ENCODE measurements around the gene GTF3C4. TPM values are rescaled to one million over a fixed set of nuclear protein-coding genes. Genes with fewer than 3 reads are reported as not detected.

GTF3C4 gene
- total RNA-seq, 2 donors from 2014 or later, result 28.5 to 29.3 TPM

GRCh38 chr9:132628746-132629145 lies 41.5 kb upstream of the GTF3C4 start:
- no peak for DNase-seq
- H3K27ac Mint-ChIP-seq, result no peak overlapping the region
- Histone ChIP-seq H3K27ac (ENCODE audit: low read depth, low read length) (no peak overlapping the region), H3K4me1 (ENCODE audit: control insufficient read depth, insufficient read depth, low read length) (no peaks in the 10 kb centered on the region), H3K36me3 (ENCODE audit: control insufficient read depth, insufficient read depth, low read length) (peaks cover 89% of the 10 kb centered on the region), H3K4me3 (ENCODE audit: low read length) (no peak overlapping the region), H3K27me3 (ENCODE audit: control insufficient read depth, insufficient read depth, low read length, poor library complexity, severe bottlenecking) (no peaks in the 10 kb centered on the region), H3K9ac (ENCODE audit: extremely low read depth, low read length, poor library complexity, severe bottlenecking) (no peak overlapping the region), H3K9me3 (ENCODE audit: control insufficient read depth, low read length) (no peaks in the 10 kb centered on the region)
- WGBS, 2 experiments (ENCODE audit: insufficient coverage in 1 of 2, insufficient read length in 1 of 2), result 93 to 100% methylated on average over 1 to 8 of the region's 8 CpGs
- no peak for TF ChIP-seq CTCF (conservative IDR thresholded peaks at IDR 0.05)
- H3K27me3 Mint-ChIP-seq (ENCODE audit: insufficient read depth), result no peaks in the 10 kb centered on the region
- H3K4me1 Mint-ChIP-seq, result peaks cover 40% of the 10 kb centered on the region
- no peaks in the 10 kb centered on the region for H3K9me3 Mint-ChIP-seq
- H3K4me3 Mint-ChIP-seq, result no peak overlapping the region
- H3K36me3 Mint-ChIP-seq (ENCODE audit: low read depth), result peaks cover 71% of the 10 kb centered on the region

DNA sequence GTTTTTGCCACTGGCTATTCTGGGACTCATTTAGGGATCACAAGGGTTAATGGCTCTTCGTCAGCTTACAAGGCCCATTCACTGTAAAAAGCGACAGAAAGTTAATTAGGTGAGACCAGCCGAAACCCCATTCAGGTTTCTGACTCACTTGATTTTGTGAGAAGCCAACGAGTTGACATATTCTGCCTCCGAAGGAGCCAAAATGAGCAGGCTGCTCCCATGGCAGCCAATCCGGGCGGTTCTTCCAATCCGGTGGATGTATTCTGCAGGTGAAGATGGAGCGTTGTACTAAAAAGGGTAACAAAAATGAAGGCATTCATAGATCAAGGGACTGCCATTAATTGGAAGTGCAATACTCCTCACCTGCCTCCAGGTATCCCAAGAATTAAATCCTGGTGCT lies 40.1 kb upstream of the GTF3C4 start:
- no peak for DNase-seq
- Mint-ChIP-seq H3K4me3 (no peak overlapping the region), H3K27me3 (ENCODE audit: insufficient read depth) (no peaks in the 10 kb centered on the region), H3K36me3 (ENCODE audit: low read depth) (peaks cover 71% of the 10 kb centered on the region), H3K4me1 (peaks cover 42% of the 10 kb centered on the region), H3K9me3 (no peaks in the 10 kb centered on the region), H3K27ac (no peak overlapping the region)
- H3K36me3 ChIP-seq (ENCODE audit: control insufficient read depth, insufficient read depth, low read length), result peaks cover 90% of the 10 kb centered on the region
- H3K9me3 ChIP-seq (ENCODE audit: control insufficient read depth, low read length), result no peaks in the 10 kb centered on the region
- TF ChIP-seq CTCF (conservative IDR thresholded peaks at IDR 0.05), result no peak
- H3K4me1 ChIP-seq (ENCODE audit: control insufficient read depth, insufficient read depth, low read length), result no peaks in the 10 kb centered on the region
- no peak overlapping the region for H3K9ac ChIP-seq (ENCODE audit: extremely low read depth, low read length, poor library complexity, severe bottlenecking)
- 89 to 97% methylated on average over 9 of the region's 9 CpGs for WGBS, 2 experiments (ENCODE audit: insufficient coverage in 1 of 2, insufficient read length in 1 of 2)
- no peak overlapping the region for H3K27ac ChIP-seq (ENCODE audit: low read depth, low read length)
- no peaks in the 10 kb centered on the region for H3K27me3 ChIP-seq (ENCODE audit: control insufficient read depth, insufficient read depth, low read length, poor library complexity, severe bottlenecking)
- H3K4me3 ChIP-seq (ENCODE audit: low read length), result no peak overlapping the region

- DNase-seq, result no peak
- no peaks in the 10 kb centered on the region for H3K27me3 Mint-ChIP-seq (ENCODE audit: insufficient read depth)
- H3K27ac Mint-ChIP-seq, result no peak overlapping the region
- peaks cover 67% of the 10 kb centered on the region for H3K36me3 Mint-ChIP-seq (ENCODE audit: low read depth)
- no peaks in the 10 kb centered on the region for H3K9me3 ChIP-seq (ENCODE audit: control insufficient read depth, low read length)
- no peaks in the 10 kb centered on the region for H3K9me3 Mint-ChIP-seq
- no peak overlapping the region for H3K4me3 Mint-ChIP-seq
- TF ChIP-seq CTCF (conservative IDR thresholded peaks at IDR 0.05), result no peak
- H3K4me1 Mint-ChIP-seq, result peaks cover 42% of the 10 kb centered on the region
- no peak overlapping the region for H3K27ac ChIP-seq (ENCODE audit: low read depth, low read length)
- no peak overlapping the region for H3K4me3 ChIP-seq (ENCODE audit: low read length)
- no peaks in the 10 kb centered on the region for H3K4me1 ChIP-seq (ENCODE audit: control insufficient read depth, insufficient read depth, low read length)
- H3K27me3 ChIP-seq (ENCODE audit: control insufficient read depth, insufficient read depth, low read length, poor library complexity, severe bottlenecking), result no peaks in the 10 kb centered on the region
- H3K36me3 ChIP-seq (ENCODE audit: control insufficient read depth, insufficient read depth, low read length), result peaks cover 87% of the 10 kb centered on the region
- no peak overlapping the region for H3K9ac ChIP-seq (ENCODE audit: extremely low read depth, low read length, poor library complexity, severe bottlenecking)
- WGBS, 2 experiments (ENCODE audit: insufficient coverage in 1 of 2, insufficient read length in 1 of 2), result 95 to 100% methylated on average over 2 to 3 of the region's 3 CpGs
These were observed 39.5 kb upstream of the GTF3C4 start for GRCh38 chr9:132630811-132631210.

All from endodermal cell (in vitro differentiated cells).